D721Med (cell line): ENCODE results near the gene KLB.

ENCODE experiments used
- DNase-seq: peaks from one replicate; pipeline ENCODE4 v3.0.0; 2011; ENCODE audit warnings: low spot score; ENCODE audit not compliant: insufficient read length
- FAIRE-seq: peaks from 2 replicates; lab custom pipeline; 2011; peaks lifted over from hg19 to GRCh38; lab: Jason Lieb, UNC
- TF ChIP-seq, protein P1 (sequence below): IDR thresholded peaks from 2 replicates; pipeline ENCODE4 v1.5.1; 2012; ENCODE audit warnings: mild to moderate bottlenecking, control low read depth; ENCODE audit not compliant: insufficient read depth; ENCODE audit errors: missing control alignments

KLB gene

DNA sequence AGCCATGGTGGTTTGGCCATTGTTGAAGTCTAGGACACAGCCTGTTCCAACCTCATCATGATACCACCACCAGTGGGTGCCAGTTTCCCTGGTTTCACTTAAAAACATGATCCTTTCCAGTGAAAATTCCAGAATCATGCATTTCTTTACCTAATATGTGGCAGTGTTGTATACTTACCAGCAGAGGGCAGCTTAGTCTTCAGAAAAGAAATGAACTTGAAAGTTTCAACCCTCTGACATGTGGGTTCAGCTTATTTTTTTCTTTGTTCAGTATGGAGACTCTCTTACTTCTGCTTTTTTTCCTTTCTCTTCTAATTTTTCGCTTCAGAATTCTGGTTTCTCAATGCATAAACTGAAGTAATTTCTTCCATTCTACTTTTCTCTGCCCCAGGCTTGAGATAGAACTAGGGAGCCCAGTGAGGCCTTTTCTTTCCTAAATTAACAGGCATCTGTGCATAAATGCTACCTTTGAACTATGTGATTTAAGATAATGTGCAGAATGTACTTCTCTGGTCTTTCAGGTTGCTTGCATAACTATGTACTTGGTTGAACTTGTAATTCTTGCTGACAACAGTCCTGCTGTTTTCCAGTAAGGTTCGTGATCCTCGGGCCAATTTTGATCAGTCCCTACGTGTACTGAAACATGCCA, 62.8 kb downstream of the KLB start:
- FAIRE-seq: peak; percentile 73
- no peak for DNase-seq
- TF ChIP-seq, protein P1, sequence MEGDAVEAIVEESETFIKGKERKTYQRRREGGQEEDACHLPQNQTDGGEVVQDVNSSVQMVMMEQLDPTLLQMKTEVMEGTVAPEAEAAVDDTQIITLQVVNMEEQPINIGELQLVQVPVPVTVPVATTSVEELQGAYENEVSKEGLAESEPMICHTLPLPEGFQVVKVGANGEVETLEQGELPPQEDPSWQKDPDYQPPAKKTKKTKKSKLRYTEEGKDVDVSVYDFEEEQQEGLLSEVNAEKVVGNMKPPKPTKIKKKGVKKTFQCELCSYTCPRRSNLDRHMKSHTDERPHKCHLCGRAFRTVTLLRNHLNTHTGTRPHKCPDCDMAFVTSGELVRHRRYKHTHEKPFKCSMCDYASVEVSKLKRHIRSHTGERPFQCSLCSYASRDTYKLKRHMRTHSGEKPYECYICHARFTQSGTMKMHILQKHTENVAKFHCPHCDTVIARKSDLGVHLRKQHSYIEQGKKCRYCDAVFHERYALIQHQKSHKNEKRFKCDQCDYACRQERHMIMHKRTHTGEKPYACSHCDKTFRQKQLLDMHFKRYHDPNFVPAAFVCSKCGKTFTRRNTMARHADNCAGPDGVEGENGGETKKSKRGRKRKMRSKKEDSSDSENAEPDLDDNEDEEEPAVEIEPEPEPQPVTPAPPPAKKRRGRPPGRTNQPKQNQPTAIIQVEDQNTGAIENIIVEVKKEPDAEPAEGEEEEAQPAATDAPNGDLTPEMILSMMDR: peak; percentile 88

DNA sequence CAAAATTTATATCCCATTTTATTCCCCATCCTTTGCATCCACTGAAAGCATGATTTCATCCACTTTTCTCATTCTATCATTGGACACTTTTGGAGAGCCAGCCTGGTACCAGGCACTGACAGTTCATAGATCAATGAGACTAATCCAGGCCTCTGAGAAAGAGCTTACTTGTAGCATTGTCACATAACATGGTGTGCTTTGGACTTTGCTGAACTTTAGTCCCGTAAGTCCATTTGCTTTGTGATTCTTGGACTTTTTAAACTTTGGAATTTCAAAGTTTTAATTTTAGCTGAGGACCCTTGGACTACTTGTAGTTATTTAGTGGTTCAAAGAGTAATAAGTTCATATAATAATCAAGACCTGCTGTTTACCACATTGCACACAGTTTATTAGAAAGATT, 63.7 kb downstream of the KLB start:
- FAIRE-seq: no peak
- no peak for DNase-seq
- TF ChIP-seq, protein P1: no peak

DNA sequence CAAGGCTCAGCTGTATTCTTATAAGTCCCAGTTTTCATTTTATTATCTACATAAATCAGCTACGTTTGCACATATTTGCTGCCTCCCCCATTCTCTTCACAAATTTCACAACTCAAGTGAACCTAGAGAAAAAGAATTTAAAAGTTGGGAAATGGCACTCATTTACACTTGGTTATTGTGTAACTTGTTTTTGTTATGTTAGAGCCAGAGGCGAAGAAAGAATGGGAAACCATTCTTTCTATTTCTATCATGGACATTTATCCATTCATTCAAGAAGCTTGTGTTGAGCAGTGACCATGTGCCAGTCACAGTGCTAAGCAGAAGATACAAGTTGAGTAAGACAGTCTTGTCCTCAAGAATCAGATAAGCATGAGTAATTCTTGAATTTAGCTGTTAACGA, 65.7 kb downstream of the KLB start:
- DNase-seq (no peak), FAIRE-seq (no peak)
- TF ChIP-seq, protein P1: no peak

DNA sequence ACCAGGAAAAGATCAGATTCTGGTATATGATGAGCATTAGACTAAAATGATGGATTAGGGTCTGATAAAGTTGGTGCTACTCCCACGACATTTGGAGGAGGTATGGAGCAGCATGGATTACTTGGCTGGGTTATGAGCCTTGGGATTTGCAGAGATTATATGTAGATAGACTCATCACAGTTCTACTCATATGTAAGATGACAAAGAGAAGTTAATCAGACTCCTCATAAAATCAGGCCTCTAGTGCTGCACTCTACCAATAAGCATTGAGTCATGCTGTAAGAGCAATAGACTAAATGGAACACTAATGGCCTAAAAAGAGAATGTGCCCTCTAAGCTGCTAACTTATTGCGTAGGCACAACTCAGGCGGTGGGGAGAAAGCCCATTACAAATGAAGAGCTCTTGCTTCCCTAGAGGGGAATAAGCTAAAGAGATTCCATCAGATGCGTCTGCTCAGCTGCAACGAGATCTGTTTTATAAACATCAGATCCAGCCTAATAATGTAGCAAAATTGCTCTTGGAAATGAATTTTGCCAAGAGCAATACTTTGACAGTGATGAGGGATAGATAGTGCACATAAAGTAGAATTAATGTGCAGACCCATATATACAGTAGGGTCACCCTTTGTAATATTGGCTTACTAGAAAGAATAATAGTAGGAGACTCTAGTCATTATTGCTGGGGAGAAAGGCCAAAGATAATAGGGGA, 69.6 kb downstream of the KLB start:
- no peak for DNase-seq
- TF ChIP-seq, protein P1: no peak
- peak; percentile 29 for FAIRE-seq

DNA sequence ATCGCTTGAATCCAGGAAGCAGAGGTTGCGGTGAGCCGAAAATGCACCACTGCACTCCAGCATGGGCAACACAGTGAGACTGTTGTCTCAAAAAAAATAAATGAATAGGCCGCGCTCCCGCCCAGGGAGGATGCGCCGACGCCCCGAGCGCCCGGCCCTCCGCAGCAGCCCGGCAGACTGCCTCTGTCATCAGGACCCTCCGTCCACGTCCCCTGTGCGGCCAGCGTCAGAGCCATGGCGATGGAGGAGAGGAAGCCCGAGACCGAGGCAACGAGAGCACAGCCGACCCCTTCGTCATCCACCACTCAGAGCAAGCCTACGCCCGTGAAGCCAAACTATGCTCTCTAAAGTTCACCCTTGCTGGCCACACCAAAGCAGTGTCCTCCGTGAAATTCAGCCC, 73.5 kb downstream of the KLB start:
- TF ChIP-seq, protein P1: no peak
- FAIRE-seq (no peak), DNase-seq (no peak)

DNA sequence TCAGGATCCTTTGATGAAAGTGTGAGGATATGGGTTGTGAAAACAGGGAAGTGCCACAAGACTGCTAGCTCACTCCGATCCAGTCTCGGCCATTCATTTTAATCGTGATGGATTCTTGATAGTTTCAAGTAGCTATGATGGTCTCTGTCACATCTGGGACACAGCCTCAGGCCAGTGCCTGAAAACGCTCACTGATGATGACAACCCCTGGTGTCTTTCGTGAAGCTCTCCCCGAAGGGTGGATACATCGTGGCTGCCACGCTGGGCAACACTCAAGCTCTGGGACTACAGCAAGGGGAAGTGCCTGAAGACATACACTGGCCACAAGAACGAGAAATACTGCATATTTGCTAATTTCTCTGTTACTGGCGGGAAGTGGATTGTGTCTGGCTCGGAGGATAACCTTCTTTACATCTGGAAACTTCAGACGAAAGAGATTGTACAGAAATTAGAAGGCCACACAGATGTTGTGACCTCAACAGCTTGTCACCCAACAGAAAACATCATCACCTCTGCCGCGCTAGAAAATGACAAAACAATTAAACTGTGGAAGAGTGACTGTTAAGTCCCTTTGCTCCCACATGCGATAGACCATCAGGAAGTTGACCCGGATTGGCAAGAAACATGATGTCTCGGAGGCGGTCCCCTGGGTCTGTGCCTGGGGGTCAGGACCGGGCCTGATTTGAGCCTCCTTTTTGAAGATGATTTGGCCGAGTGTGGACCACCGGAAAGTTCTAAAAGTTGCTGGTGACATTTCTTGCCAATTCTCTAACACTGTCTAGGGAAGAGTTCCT, 74.4 kb downstream of the KLB start:
- TF ChIP-seq, protein P1: no peak
- DNase-seq (no peak), FAIRE-seq (no peak)
